ENCODE measurements around the gene SUGP1. TPM values are rescaled to one million over a fixed set of nuclear protein-coding genes. Genes with fewer than 3 reads are reported as not detected.

The SUGP1 gene
- total RNA-seq, 1 experiment from 2014 or later, result 81.3 TPM

DNA sequence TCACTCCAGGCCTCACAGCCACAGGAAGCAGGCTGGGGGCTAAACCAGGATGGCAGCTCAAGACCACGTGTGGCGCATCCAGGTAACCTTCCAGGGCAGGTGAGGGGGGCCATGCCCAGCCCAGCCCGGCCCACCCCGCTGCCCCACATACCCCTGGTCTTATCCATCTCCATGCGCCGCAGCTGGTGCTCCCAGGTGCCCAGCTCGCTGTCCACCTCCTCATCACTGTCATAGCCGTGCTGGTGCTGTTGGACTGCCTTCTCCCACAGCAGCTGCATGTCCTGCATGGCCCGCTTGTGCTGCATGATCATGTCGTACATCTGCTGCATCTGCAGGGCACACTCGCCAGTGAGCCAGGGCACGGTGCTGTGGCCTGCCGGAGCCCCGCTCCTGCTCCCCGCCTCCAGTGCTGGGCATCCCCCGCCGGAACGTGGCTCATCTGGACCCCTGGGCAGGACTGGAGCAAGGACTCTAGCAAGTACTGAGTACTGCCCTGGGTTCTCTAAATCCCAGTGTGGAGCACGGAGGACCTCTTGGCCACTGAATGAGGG, 41.2 kb downstream of the SUGP1 start:
- POLR2A ChIA-PET, result no interaction called here
- Mint-ChIP-seq H3K9me3 (no peaks in the 10 kb centered on the region), H3K4me1 (no peaks in the 10 kb centered on the region), H3K27me3 (ENCODE audit: low read depth) (peaks cover 4% of the 10 kb centered on the region), H3K36me3 (peaks cover 20% of the 10 kb centered on the region), H3K4me3 (no peak overlapping the region), H3K27ac (no peak overlapping the region)
- no peak for ATAC-seq
- CTCF ChIA-PET, result no interaction called here
- DNase-seq (ENCODE audit: low spot score), result no peak
- no peak for TF ChIP-seq ZNF219 (CRISPR knock-in tag; IDR thresholded peaks at IDR 0.05; ENCODE audit: borderline replicate concordance)
- TF ChIP-seq IRF2 (CRISPR knock-in tag; IDR thresholded peaks at IDR 0.05; ENCODE audit: borderline replicate concordance, low read depth), result no peak
- TF ChIP-seq MXD4 (CRISPR knock-in tag; IDR thresholded peaks at IDR 0.05; ENCODE audit: borderline replicate concordance), result no peak
- TF ChIP-seq ESRRA (CRISPR knock-in tag; IDR thresholded peaks at IDR 0.05; ENCODE audit: borderline replicate concordance), result no peak
- TF ChIP-seq, protein P1, sequence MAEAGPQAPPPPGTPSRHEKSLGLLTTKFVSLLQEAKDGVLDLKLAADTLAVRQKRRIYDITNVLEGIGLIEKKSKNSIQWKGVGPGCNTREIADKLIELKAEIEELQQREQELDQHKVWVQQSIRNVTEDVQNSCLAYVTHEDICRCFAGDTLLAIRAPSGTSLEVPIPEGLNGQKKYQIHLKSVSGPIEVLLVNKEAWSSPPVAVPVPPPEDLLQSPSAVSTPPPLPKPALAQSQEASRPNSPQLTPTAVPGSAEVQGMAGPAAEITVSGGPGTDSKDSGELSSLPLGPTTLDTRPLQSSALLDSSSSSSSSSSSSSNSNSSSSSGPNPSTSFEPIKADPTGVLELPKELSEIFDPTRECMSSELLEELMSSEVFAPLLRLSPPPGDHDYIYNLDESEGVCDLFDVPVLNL (CRISPR knock-in tag; IDR thresholded peaks at IDR 0.05; ENCODE audit: borderline replicate concordance, low read depth), result no peak
- TF ChIP-seq, protein P2, sequence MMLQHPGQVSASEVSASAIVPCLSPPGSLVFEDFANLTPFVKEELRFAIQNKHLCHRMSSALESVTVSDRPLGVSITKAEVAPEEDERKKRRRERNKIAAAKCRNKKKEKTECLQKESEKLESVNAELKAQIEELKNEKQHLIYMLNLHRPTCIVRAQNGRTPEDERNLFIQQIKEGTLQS (CRISPR knock-in tag; conservative IDR thresholded peaks at IDR 0.05), result no peak
- TF ChIP-seq, protein P3, sequence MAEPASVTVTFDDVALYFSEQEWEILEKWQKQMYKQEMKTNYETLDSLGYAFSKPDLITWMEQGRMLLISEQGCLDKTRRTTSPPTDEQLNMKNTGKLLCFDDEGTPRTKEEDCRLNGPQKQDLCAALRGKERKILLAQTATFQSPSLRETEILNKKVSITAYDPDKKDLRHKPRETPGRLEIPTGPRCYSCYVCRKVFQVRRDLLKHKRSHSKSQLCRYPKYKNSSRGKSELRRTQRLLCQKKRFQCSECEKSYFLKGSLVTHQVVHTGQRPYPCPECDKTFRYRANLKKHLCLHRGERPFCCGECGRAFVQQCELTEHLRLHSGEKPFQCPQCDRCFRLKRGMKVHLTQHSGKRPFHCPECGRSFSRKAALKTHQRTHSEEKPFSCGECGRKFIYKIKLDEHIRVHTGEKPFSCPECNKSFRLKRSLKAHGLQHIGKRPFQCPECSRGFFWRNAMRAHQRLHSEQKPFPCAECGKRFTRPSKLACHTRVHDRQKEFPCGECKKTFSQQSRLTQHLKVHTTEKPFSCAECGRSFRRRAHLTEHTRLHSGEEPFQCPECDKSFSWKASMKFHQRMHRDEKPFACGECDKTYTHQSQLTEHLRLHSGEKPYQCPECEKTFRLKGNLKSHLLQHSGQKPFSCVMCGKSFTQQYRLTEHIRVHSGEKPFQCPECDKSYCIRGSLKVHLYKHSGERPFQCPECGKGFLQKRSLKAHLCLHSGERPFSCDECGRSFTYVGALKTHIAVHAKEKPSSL (CRISPR knock-in tag; conservative IDR thresholded peaks at IDR 0.05), result no peak
- no peak for TF ChIP-seq OVOL2 (CRISPR knock-in tag; IDR thresholded peaks at IDR 0.05; ENCODE audit: borderline replicate concordance)
- TF ChIP-seq, protein P4, sequence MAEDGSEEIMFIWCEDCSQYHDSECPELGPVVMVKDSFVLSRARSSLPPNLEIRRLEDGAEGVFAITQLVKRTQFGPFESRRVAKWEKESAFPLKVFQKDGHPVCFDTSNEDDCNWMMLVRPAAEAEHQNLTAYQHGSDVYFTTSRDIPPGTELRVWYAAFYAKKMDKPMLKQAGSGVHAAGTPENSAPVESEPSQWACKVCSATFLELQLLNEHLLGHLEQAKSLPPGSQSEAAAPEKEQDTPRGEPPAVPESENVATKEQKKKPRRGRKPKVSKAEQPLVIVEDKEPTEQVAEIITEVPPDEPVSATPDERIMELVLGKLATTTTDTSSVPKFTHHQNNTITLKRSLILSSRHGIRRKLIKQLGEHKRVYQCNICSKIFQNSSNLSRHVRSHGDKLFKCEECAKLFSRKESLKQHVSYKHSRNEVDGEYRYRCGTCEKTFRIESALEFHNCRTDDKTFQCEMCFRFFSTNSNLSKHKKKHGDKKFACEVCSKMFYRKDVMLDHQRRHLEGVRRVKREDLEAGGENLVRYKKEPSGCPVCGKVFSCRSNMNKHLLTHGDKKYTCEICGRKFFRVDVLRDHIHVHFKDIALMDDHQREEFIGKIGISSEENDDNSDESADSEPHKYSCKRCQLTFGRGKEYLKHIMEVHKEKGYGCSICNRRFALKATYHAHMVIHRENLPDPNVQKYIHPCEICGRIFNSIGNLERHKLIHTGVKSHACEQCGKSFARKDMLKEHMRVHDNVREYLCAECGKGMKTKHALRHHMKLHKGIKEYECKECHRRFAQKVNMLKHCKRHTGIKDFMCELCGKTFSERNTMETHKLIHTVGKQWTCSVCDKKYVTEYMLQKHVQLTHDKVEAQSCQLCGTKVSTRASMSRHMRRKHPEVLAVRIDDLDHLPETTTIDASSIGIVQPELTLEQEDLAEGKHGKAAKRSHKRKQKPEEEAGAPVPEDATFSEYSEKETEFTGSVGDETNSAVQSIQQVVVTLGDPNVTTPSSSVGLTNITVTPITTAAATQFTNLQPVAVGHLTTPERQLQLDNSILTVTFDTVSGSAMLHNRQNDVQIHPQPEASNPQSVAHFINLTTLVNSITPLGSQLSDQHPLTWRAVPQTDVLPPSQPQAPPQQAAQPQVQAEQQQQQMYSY (CRISPR knock-in tag; IDR thresholded peaks at IDR 0.05), result no peak
- no peak for TF ChIP-seq SMAD4 (CRISPR knock-in tag; IDR thresholded peaks at IDR 0.05)
- no peak for TF ChIP-seq ZNF121 (CRISPR knock-in tag; IDR thresholded peaks at IDR 0.05)

DNA sequence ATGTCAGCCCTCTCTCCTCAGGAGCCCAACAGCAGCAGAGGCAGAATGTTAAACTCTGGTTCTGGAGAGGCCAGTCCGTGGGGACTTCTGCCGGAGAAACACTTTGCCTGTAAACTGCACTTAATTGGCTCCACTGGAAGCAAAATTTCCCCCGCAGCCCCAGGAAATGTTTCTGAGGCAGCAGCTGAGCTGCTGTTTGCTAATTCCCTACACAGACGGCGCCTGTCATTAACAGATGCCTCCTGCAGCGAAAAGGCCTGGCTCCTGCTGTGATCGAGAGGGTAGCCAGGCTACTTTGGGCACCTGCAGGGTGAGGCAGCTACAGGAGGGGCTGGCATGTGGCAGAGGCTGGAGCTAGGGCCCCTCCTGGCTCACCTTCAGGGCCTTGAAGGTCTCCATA, 42.0 kb downstream of the SUGP1 start:
- H3K36me3 Mint-ChIP-seq, result peaks cover 14% of the 10 kb centered on the region
- H3K27me3 Mint-ChIP-seq (ENCODE audit: low read depth), result peaks cover 12% of the 10 kb centered on the region
- POLR2A ChIA-PET, result no interaction called here
- no peak overlapping the region for H3K4me3 Mint-ChIP-seq
- no peak for DNase-seq (ENCODE audit: low spot score)
- no peak for ATAC-seq
- no peak overlapping the region for H3K27ac Mint-ChIP-seq
- H3K9me3 Mint-ChIP-seq, result no peaks in the 10 kb centered on the region
- TF ChIP-seq NR1H2 (CRISPR knock-in tag; IDR thresholded peaks at IDR 0.05), result no peak
- TF ChIP-seq SOX15 (CRISPR knock-in tag; IDR thresholded peaks at IDR 0.05), result no peak
- CTCF ChIA-PET, result no interaction called here
- H3K4me1 Mint-ChIP-seq, result peaks cover 4% of the 10 kb centered on the region; the same call in 1 of the 2 replicates

DNA sequence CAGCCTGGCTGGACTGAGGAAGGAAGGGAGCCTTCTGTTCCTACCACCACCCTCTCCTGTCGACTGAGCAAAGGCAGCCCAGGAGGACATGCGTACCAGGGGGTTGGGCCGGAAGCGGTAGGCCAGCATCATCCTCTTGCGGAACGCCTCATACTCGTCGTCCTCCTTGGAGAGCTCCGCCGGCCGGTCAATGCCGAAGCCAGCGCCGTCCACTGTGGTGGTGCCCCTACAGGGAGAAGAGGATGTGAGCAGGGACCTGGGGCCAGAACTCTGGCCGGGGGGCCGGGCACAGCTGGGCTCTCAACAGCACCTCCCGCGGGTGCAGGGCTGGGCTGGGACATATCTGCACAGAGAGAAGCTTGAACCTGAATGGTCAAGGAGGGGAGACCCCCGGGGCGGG, 43.5 kb downstream of the SUGP1 start:
- no peak for DNase-seq (ENCODE audit: low spot score)
- Mint-ChIP-seq H3K9me3 (no peaks in the 10 kb centered on the region), H3K4me3 (no peak overlapping the region), H3K27me3 (ENCODE audit: low read depth) (peaks cover 19% of the 10 kb centered on the region), H3K27ac (no peak overlapping the region), H3K36me3 (peaks cover 14% of the 10 kb centered on the region), H3K4me1 (peaks cover 8% of the 10 kb centered on the region)
- no peak for TF ChIP-seq NFYB (CRISPR knock-in tag; conservative IDR thresholded peaks at IDR 0.05; ENCODE audit: low read depth)
- no peak for TF ChIP-seq FOXK1 (CRISPR knock-in tag; IDR thresholded peaks at IDR 0.05)
- TF ChIP-seq SP1 (CRISPR knock-in tag; conservative IDR thresholded peaks at IDR 0.05), result no peak
- TF ChIP-seq MXD4 (CRISPR knock-in tag; IDR thresholded peaks at IDR 0.05; ENCODE audit: borderline replicate concordance), result no peak
- TF ChIP-seq, protein P5, sequence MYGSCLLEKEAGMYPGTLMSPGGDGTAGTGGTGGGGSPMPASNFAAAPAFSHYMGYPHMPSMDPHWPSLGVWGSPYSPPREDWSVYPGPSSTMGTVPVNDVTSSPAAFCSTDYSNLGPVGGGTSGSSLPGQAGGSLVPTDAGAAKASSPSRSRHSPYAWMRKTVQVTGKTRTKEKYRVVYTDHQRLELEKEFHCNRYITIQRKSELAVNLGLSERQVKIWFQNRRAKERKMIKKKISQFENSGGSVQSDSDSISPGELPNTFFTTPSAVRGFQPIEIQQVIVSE (CRISPR knock-in tag; IDR thresholded peaks at IDR 0.05; ENCODE audit: borderline replicate concordance), result no peak
- TF ChIP-seq FOXJ3 (CRISPR knock-in tag; IDR thresholded peaks at IDR 0.05; ENCODE audit: borderline replicate concordance), result no peak
- no peak for TF ChIP-seq ZNF423 (CRISPR knock-in tag; IDR thresholded peaks at IDR 0.05)
- no peak for TF ChIP-seq ELF4 (CRISPR knock-in tag; IDR thresholded peaks at IDR 0.05; ENCODE audit: low read depth)
- no peak for TF ChIP-seq ZNF263 (CRISPR knock-in tag; IDR thresholded peaks at IDR 0.05; ENCODE audit: low read depth)
- no peak for TF ChIP-seq JUN (CRISPR knock-in tag; IDR thresholded peaks at IDR 0.05)
- CTCF ChIA-PET, result interaction anchor here (0.7 kb wide), 1 partner anchor 17 kb away, joined by 3 read pairs; no protein-coding TSS in a partner anchor
- ATAC-seq, result no peak
- POLR2A ChIA-PET, result no interaction called here
